Activated naive CD4-positive, alpha-beta T cell treated with anti-CD3 and anti-CD28 coated beads, Interleukin-2, amount 10 ng/mL, durations not matched to agents 7 days and 5 days (primary cell): ENCODE data around the gene ABAT.
A peak's percentile ranks its signal among the peaks of the same experiment; 100 is the strongest.

ENCODE experiments used
- CTCF ChIA-PET: fragments of 350-600 bp; sonication (Branson Sonifier 250); formaldehyde crosslinking; loops from one replicate; lab custom pipeline; 2021; ENCODE audit warnings: antibody characterized with exemption; lab: Charles Lee
- DNase-seq: peaks from one replicate; pipeline ENCODE4 v3.0.0-alpha.2; 2020
- H3K27ac Mint-ChIP-seq: one replicate; pipeline ENCODE4 v1.8.0; 2021; ENCODE audit warnings: mild to moderate bottlenecking, moderate library complexity, mixed read lengths
- H3K27me3 Mint-ChIP-seq: one replicate; pipeline ENCODE4 v1.8.0; 2021; ENCODE audit warnings: mild to moderate bottlenecking, mixed read lengths
- H3K36me3 Mint-ChIP-seq: one replicate; pipeline ENCODE4 v1.8.0; 2021; ENCODE audit warnings: mixed read lengths
- H3K4me1 Mint-ChIP-seq: one replicate; pipeline ENCODE4 v1.8.0; 2021; ENCODE audit warnings: mixed read lengths
- H3K4me3 Mint-ChIP-seq: one replicate; pipeline ENCODE4 v1.8.0; 2021; ENCODE audit warnings: mild to moderate bottlenecking, moderate library complexity, mixed read lengths
- H3K9me3 Mint-ChIP-seq: one replicate; pipeline ENCODE4 v1.8.0; 2021; ENCODE audit warnings: mixed read lengths

The ABAT gene

GRCh38 chr16:8722025-8722348 lies 47.6 kb downstream of the ABAT start:
- Mint-ChIP-seq H3K36me3 (no peaks in the 10 kb centered on the region), H3K4me1 (no peaks in the 10 kb centered on the region), H3K27ac (no peak overlapping the region), H3K27me3 (no peaks in the 10 kb centered on the region), H3K9me3 (peaks cover 3% of the 10 kb centered on the region), H3K4me3 (no peak overlapping the region)
- CTCF ChIA-PET: no interaction called here
- DNase-seq: no peak

- H3K27me3 Mint-ChIP-seq: no peaks in the 10 kb centered on the region
- no peaks in the 10 kb centered on the region for H3K36me3 Mint-ChIP-seq
- H3K4me1 Mint-ChIP-seq: peaks cover 12% of the 10 kb centered on the region
- no peak for DNase-seq
- no peak overlapping the region for H3K27ac Mint-ChIP-seq
- no peaks in the 10 kb centered on the region for H3K9me3 Mint-ChIP-seq
- no peak overlapping the region for H3K4me3 Mint-ChIP-seq
- CTCF ChIA-PET: no interaction called here
Measured at GRCh38 chr16:8725513-8726178, 51.2 kb downstream of the ABAT start.

- Mint-ChIP-seq H3K27me3 (no peaks in the 10 kb centered on the region), H3K4me3 (no peak overlapping the region), H3K4me1 (peaks cover 13% of the 10 kb centered on the region), H3K9me3 (no peaks in the 10 kb centered on the region), H3K36me3 (no peaks in the 10 kb centered on the region), H3K27ac (no peak overlapping the region)
- no peak for DNase-seq
- CTCF ChIA-PET: no interaction called here
Measured at GRCh38 chr16:8727131-8727806, 52.9 kb downstream of the ABAT start.

GRCh38 chr16:8727857-8728618 lies 53.6 kb downstream of the ABAT start:
- H3K36me3 Mint-ChIP-seq: no peaks in the 10 kb centered on the region
- no peaks in the 10 kb centered on the region for H3K27me3 Mint-ChIP-seq
- DNase-seq: no peak
- CTCF ChIA-PET: no interaction called here
- H3K9me3 Mint-ChIP-seq: no peaks in the 10 kb centered on the region
- peaks cover 13% of the 10 kb centered on the region for H3K4me1 Mint-ChIP-seq
- no peak overlapping the region for H3K4me3 Mint-ChIP-seq
- H3K27ac Mint-ChIP-seq: no peak overlapping the region

GRCh38 chr16:8729779-8730334 lies 55.4 kb downstream of the ABAT start:
- no peak overlapping the region for H3K4me3 Mint-ChIP-seq
- no peaks in the 10 kb centered on the region for H3K36me3 Mint-ChIP-seq
- CTCF ChIA-PET: interaction anchor here (1.1 kb wide), 1 partner anchor 73 kb away, joined by 3 read pairs; no protein-coding TSS in a partner anchor
- H3K27ac Mint-ChIP-seq: no peak overlapping the region
- H3K9me3 Mint-ChIP-seq: peaks cover 7% of the 10 kb centered on the region
- H3K4me1 Mint-ChIP-seq: peaks cover 13% of the 10 kb centered on the region
- no peak for DNase-seq
- H3K27me3 Mint-ChIP-seq: no peaks in the 10 kb centered on the region

DNA sequence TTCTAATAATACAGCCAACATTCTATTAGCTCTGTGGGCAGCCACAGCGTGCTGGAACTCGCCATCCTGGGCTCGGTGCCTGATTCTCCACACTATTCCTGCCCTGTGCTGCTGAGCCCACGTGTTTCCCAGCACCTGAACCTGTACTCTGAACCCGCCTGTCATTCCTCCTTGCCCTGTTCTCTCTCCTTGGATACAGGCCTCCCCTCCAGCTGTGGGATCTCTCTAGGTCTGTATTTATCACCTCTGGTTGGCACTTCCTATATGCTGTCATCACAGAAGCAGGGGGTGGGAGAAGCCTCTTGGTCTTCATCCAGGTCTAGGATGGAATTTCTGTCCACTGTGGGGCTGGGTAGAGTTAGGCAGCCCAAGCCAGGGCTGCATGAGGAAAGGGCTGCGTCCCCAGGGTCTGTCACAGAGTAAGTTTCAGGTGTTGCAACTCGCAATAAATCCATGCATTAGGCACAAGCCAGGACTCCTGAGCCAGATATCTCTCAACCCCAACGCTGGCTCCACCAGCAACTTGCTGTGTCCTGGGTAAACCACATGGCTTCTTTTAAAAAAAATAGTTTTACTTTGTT lies 56.0 kb downstream of the ABAT start:
- Mint-ChIP-seq H3K4me3 (no peak overlapping the region), H3K4me1 (peaks cover 13% of the 10 kb centered on the region), H3K9me3 (peaks cover 7% of the 10 kb centered on the region), H3K36me3 (no peaks in the 10 kb centered on the region), H3K27ac (peak overlapping the region; percentile 16), H3K27me3 (no peaks in the 10 kb centered on the region)
- CTCF ChIA-PET: no interaction called here
- DNase-seq: no peak

DNA sequence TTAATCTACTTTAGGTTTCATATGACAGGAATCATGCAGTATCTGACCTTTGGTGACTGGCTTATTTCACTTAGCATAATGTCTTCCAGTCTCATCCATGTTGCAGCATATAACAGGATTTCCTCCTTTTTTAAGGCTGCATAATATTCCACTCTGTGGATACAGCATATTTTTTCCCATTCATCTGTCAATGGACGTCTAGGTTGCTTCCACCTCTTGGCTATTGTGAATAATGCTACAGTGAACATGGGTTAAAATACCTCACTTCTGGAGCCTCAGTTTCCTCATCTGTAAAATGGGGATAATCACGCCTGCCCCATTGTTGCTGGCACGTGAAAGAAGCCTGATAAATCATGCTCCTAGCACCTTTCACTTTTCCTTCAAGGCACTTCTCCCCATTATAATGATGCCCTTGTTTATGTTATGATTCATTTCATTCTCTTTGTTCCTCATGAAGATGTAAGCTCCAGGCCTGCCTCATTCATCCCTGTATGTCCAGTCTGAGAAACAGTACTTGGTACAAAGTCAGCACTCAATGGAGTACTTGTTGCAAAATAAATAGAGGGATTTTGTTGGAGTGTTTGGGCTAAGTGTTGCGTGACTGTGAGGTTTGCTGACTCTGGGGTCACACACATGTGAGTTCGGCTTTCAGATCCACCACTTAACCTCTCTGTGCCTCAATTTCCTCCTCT lies 59.6 kb downstream of the ABAT start:
- DNase-seq: no peak
- Mint-ChIP-seq H3K27me3 (no peaks in the 10 kb centered on the region), H3K9me3 (peaks cover 7% of the 10 kb centered on the region), H3K27ac (no peak overlapping the region), H3K4me1 (peaks cover 13% of the 10 kb centered on the region), H3K4me3 (no peak overlapping the region), H3K36me3 (no peaks in the 10 kb centered on the region)
- CTCF ChIA-PET: no interaction called here

- no peaks in the 10 kb centered on the region for H3K27me3 Mint-ChIP-seq
- CTCF ChIA-PET: no interaction called here
- H3K4me1 Mint-ChIP-seq: peaks cover 1% of the 10 kb centered on the region
- H3K4me3 Mint-ChIP-seq: no peak overlapping the region
- H3K27ac Mint-ChIP-seq: no peak overlapping the region
- peaks cover 7% of the 10 kb centered on the region for H3K9me3 Mint-ChIP-seq
- H3K36me3 Mint-ChIP-seq: no peaks in the 10 kb centered on the region
- DNase-seq: no peak
Measured at GRCh38 chr16:8735574-8735973, 61.2 kb downstream of the ABAT start.

- no peaks in the 10 kb centered on the region for H3K36me3 Mint-ChIP-seq
- CTCF ChIA-PET: no interaction called here
- DNase-seq: no peak
- H3K4me1 Mint-ChIP-seq: no peaks in the 10 kb centered on the region
- H3K27ac Mint-ChIP-seq: no peak overlapping the region
- H3K9me3 Mint-ChIP-seq: peaks cover 7% of the 10 kb centered on the region
- no peak overlapping the region for H3K4me3 Mint-ChIP-seq
- H3K27me3 Mint-ChIP-seq: no peaks in the 10 kb centered on the region
Measured at GRCh38 chr16:8736123-8736668, 61.8 kb downstream of the ABAT start.

DNA sequence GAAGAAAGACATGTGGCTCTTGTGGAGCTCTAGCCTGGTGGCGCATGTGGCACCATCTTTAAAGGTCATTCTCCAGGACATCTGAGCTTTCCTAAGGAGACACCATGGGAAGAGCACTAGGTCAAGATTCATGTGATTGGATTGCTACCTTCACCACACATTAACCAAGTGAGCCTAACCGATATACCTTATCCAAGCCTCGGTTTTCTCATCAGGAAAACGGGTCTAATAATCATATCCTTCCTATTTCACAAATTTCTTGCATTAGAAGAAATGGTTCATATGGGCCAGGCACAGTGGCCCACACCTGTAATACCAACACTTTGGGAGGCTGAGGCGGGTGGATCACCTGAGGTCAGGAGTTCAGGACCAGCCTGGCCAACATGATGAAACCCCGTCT lies 64.7 kb downstream of the ABAT start:
- Mint-ChIP-seq H3K36me3 (no peaks in the 10 kb centered on the region), H3K4me3 (no peak overlapping the region), H3K27ac (no peak overlapping the region), H3K4me1 (no peaks in the 10 kb centered on the region), H3K9me3 (peaks cover under 1% of the 10 kb centered on the region), H3K27me3 (no peaks in the 10 kb centered on the region)
- CTCF ChIA-PET: no interaction called here
- no peak for DNase-seq

GRCh38 chr16:8739989-8740704 lies 65.7 kb downstream of the ABAT start:
- no peak overlapping the region for H3K27ac Mint-ChIP-seq
- no peaks in the 10 kb centered on the region for H3K4me1 Mint-ChIP-seq
- no peaks in the 10 kb centered on the region for H3K27me3 Mint-ChIP-seq
- no peaks in the 10 kb centered on the region for H3K36me3 Mint-ChIP-seq
- CTCF ChIA-PET: no interaction called here
- H3K4me3 Mint-ChIP-seq: no peak overlapping the region
- DNase-seq: no peak
- no peaks in the 10 kb centered on the region for H3K9me3 Mint-ChIP-seq

GRCh38 chr16:8740775-8741355 lies 66.4 kb downstream of the ABAT start:
- no peaks in the 10 kb centered on the region for H3K36me3 Mint-ChIP-seq
- DNase-seq: no peak
- no peak overlapping the region for H3K27ac Mint-ChIP-seq
- no peak overlapping the region for H3K4me3 Mint-ChIP-seq
- no peaks in the 10 kb centered on the region for H3K9me3 Mint-ChIP-seq
- no peaks in the 10 kb centered on the region for H3K27me3 Mint-ChIP-seq
- H3K4me1 Mint-ChIP-seq: no peaks in the 10 kb centered on the region
- CTCF ChIA-PET: no interaction called here

DNA sequence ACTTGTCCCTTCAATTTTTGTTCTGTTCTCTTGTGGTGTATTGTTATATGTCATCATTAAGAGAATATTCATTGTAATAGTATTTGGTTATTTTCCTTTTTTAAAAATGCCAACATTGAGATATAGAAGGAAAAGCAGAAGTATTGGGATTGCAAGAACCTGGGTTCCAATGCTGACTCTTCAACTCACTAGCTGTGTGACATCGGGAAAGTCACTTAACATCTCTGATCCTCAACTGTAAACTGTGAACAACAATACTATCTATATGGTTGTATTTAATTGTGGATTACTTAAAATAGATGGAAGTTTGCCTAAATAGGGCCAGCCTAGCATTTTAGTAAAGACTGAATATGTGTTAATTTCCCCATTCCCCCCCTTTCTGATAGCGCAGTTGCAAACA lies 67.2 kb downstream of the ABAT start:
- Mint-ChIP-seq H3K9me3 (no peaks in the 10 kb centered on the region), H3K27ac (no peak overlapping the region), H3K27me3 (no peaks in the 10 kb centered on the region), H3K4me1 (no peaks in the 10 kb centered on the region), H3K4me3 (no peak overlapping the region), H3K36me3 (no peaks in the 10 kb centered on the region)
- no peak for DNase-seq
- CTCF ChIA-PET: no interaction called here
